Activated B cell treated with CpG ODN at 0.5 μM for 24 hours (primary cell): ENCODE measurements around the gene EDARADD. TPM values are rescaled to one million over a fixed set of nuclear protein-coding genes. Genes with fewer than 3 reads are reported as not detected.

Source experiments
- ATAC-seq: fragments of 200-7000 bp; cut with Tn5 transposase; one replicate; pipeline ENCODE4 v1.10.0; 2021; ENCODE audit warnings: low read depth, mild to moderate bottlenecking, moderate library complexity
- CTCF ChIA-PET: fragments of 350-600 bp; sonication (Branson Sonifier 250); formaldehyde crosslinking; loops from one replicate; lab custom pipeline; 2021; ENCODE audit warnings: antibody characterized with exemption; lab: Charles Lee
- POLR2A ChIA-PET: fragments of 350-600 bp; sonication (Branson Sonifier 250); formaldehyde crosslinking; loops from one replicate; lab custom pipeline; 2021; ENCODE audit warnings: antibody characterized with exemption; lab: Charles Lee
- DNase-seq: peaks from one replicate; pipeline ENCODE4 v3.0.0; 2022
- H3K27ac Mint-ChIP-seq: one replicate; pipeline ENCODE4 v1.8.0; 2020; ENCODE audit warnings: mixed read lengths
- H3K27me3 Mint-ChIP-seq: one replicate; pipeline ENCODE4 v1.8.0; 2021; ENCODE audit warnings: mixed read lengths
- H3K36me3 Mint-ChIP-seq: one replicate; pipeline ENCODE4 v1.8.0; 2021; ENCODE audit warnings: low read depth, mixed read lengths
- H3K4me1 Mint-ChIP-seq: one replicate; pipeline ENCODE4 v1.8.0; 2021; ENCODE audit warnings: mixed read lengths
- H3K4me3 Mint-ChIP-seq: one replicate; pipeline ENCODE4 v1.8.0; 2020; ENCODE audit warnings: mild to moderate bottlenecking, mixed read lengths
- H3K9me3 Mint-ChIP-seq: one replicate; pipeline ENCODE4 v1.8.0; 2020; ENCODE audit warnings: mixed read lengths
- intact Hi-C: fragments of 100-400 bp; cut with micrococcal nuclease; formaldehyde crosslinking; loops from one replicate; pipeline ENCODE4 v1.15.1; 2024
- total RNA-seq: library from RNA; stranded (reverse); gene quantifications from 2 replicates; pipeline ENCODE4 v1.2.3, GENCODE V29; 2022
- TF ChIP-seq, protein P1 (sequence below): fragments of 200-600 bp; IDR thresholded peaks from one replicate; pipeline ENCODE4 v1.8.0; 2022; ENCODE audit warnings: antibody characterized with exemption, mild to moderate bottlenecking

The EDARADD gene
- total RNA-seq, 1 donor from 2014 or later, result not detected

GRCh38 chr1:236381565-236382158 is 12.4 kb upstream of the EDARADD start:
- POLR2A ChIA-PET, result interaction anchor here (0.6 kb wide), 1 partner anchor 1650 kb away, joined by 3 read pairs; no protein-coding TSS in a partner anchor
- CTCF ChIA-PET, result no interaction called here
- Mint-ChIP-seq H3K27ac (no peak overlapping the region), H3K36me3 (no peaks in the 10 kb centered on the region), H3K27me3 (peaks cover 10% of the 10 kb centered on the region), H3K9me3 (peaks cover 15% of the 10 kb centered on the region), H3K4me1 (no peaks in the 10 kb centered on the region), H3K4me3 (no peak overlapping the region)
- no peak for DNase-seq
- no peak for ATAC-seq
- TF ChIP-seq, protein P1, sequence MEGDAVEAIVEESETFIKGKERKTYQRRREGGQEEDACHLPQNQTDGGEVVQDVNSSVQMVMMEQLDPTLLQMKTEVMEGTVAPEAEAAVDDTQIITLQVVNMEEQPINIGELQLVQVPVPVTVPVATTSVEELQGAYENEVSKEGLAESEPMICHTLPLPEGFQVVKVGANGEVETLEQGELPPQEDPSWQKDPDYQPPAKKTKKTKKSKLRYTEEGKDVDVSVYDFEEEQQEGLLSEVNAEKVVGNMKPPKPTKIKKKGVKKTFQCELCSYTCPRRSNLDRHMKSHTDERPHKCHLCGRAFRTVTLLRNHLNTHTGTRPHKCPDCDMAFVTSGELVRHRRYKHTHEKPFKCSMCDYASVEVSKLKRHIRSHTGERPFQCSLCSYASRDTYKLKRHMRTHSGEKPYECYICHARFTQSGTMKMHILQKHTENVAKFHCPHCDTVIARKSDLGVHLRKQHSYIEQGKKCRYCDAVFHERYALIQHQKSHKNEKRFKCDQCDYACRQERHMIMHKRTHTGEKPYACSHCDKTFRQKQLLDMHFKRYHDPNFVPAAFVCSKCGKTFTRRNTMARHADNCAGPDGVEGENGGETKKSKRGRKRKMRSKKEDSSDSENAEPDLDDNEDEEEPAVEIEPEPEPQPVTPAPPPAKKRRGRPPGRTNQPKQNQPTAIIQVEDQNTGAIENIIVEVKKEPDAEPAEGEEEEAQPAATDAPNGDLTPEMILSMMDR, result no peak
- intact Hi-C loops, result no loop called here

GRCh38 chr1:236388332-236388731 is 5.8 kb upstream of the EDARADD start:
- ChIA-PET POLR2A (no interaction called here), CTCF (no interaction called here)
- H3K9me3 Mint-ChIP-seq, result no peaks in the 10 kb centered on the region

DNA sequence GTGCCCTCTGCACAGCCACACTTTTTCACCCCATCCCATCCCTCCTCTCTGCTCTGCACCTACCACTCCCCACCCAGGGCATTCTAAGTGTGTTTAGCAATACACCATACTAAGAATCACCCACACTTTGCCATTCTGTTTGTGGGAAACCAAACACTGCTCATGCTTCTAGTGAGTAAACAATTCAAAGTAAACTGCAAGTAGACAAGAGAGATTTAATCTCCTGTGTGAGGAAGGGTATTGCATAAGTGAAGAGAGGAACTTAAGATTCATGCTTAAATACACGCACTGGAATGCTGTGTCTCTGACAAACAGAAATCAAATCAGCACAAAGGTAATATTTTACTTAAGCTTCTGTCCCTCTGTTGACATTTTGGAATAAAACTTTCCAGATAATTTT is 4.8 kb upstream of the EDARADD start:
- no peaks in the 10 kb centered on the region for H3K9me3 Mint-ChIP-seq
- ATAC-seq (no peak), DNase-seq (no peak)
- peaks cover 29% of the 10 kb centered on the region for H3K27me3 Mint-ChIP-seq
- ChIA-PET CTCF (no interaction called here), POLR2A (no interaction called here)
- no peaks in the 10 kb centered on the region for H3K36me3 Mint-ChIP-seq
- TF ChIP-seq, protein P1, result no peak
- H3K27ac Mint-ChIP-seq, result no peak overlapping the region
- peaks cover 7% of the 10 kb centered on the region for H3K4me1 Mint-ChIP-seq
- no peak overlapping the region for H3K4me3 Mint-ChIP-seq
- intact Hi-C loops, result no loop called here

More at GRCh38 chr1:236388332-236388731, 5.8 kb upstream of the EDARADD start:
- DNase-seq (no peak), ATAC-seq (no peak)
- no peak overlapping the region for H3K27ac Mint-ChIP-seq
- TF ChIP-seq, protein P1, result no peak
- intact Hi-C loops, result no loop called here
- H3K4me3 Mint-ChIP-seq, result no peak overlapping the region
- H3K4me1 Mint-ChIP-seq, result no peaks in the 10 kb centered on the region
- H3K36me3 Mint-ChIP-seq, result no peaks in the 10 kb centered on the region
- peaks cover 23% of the 10 kb centered on the region for H3K27me3 Mint-ChIP-seq

GRCh38 chr1:236391008-236391407 is 3.1 kb upstream of the EDARADD start:
- ChIA-PET POLR2A (no interaction called here), CTCF (no interaction called here)
- DNase-seq, result no peak
- Mint-ChIP-seq H3K9me3 (no peaks in the 10 kb centered on the region), H3K27me3 (peaks cover 33% of the 10 kb centered on the region), H3K4me3 (no peak overlapping the region), H3K27ac (no peak overlapping the region), H3K36me3 (no peaks in the 10 kb centered on the region), H3K4me1 (peaks cover 15% of the 10 kb centered on the region)
- intact Hi-C loops, result no loop called here
- TF ChIP-seq, protein P1, result no peak
- ATAC-seq, result no peak

- Mint-ChIP-seq H3K27ac (no peak overlapping the region), H3K27me3 (peaks cover 43% of the 10 kb centered on the region), H3K9me3 (no peaks in the 10 kb centered on the region), H3K36me3 (no peaks in the 10 kb centered on the region), H3K4me1 (peaks cover 20% of the 10 kb centered on the region), H3K4me3 (no peak overlapping the region)
- no peak for DNase-seq
- CTCF ChIA-PET, result no interaction called here
- ATAC-seq, result no peak
- POLR2A ChIA-PET, result interaction anchor here (0.7 kb wide), 1 partner anchor 53 kb away, joined by 5 read pairs; no protein-coding TSS in a partner anchor
- intact Hi-C loops, result no loop called here
- TF ChIP-seq, protein P1, result no peak
Observed at GRCh38 chr1:236392182-236392581, 1.9 kb upstream of the EDARADD start.
